Epithelial cell of proximal tubule (primary cell): ENCODE data around the gene KRT10. TPM values are rescaled to one million over a fixed set of nuclear protein-coding genes. Genes with fewer than 3 reads are reported as not detected.

ENCODE experiments used
- DNase-seq: peaks from one replicate; pipeline ENCODE4 v3.0.0-alpha.2; 2011; ENCODE audit warnings: low read depth
- H3K4me3 ChIP-seq: 2 replicates; pipeline ENCODE4 v1.5.1; 2011; ENCODE audit warnings: low read depth, mild to moderate bottlenecking, low read length
- total RNA-seq: library from RNA; depleted of rRNA; stranded (reverse); fragments of >200 nt; gene quantifications from 2 replicates; pipeline ENCODE4 v1.2.3, GENCODE V29; 2015
- TF ChIP-seq, protein P1 (sequence below): conservative IDR thresholded peaks from 2 replicates; pipeline ENCODE4 v1.5.1; 2012; ENCODE audit warnings: low read depth, mild to moderate bottlenecking, low read length

The KRT10 gene
- total RNA-seq, 1 donor from 2014 or later: 10.8 TPM

DNA sequence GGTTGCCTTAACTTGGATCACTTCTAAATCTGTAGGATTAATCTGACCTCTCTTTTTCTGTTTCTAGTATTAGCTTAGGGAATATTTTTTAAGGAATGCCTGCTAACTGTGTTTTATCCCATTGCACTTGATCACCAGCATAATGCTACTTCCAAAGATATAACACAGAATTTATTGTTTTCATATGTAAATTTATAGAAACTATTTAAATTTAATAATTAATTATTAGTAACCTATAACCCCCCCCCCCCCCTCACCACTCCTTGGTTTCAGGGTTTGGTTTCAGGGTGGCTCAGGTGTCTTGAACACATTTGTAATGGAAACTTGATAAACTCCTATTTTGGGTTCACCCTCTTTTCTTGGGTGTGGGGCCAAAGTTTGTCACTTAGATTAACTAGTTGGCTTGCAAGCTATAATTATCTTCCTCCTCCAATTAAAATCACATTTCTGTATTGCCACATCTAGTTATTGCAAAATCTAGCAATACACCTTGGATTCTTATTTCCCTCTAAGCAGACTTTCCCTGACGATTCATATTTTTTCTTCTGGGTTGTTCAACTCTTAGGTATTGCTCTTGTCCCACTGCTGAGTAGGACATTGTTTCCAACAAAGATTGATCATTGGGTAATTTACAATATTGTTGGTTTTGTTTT lies 26.3 kb upstream of the KRT10 start:
- TF ChIP-seq, protein P1, sequence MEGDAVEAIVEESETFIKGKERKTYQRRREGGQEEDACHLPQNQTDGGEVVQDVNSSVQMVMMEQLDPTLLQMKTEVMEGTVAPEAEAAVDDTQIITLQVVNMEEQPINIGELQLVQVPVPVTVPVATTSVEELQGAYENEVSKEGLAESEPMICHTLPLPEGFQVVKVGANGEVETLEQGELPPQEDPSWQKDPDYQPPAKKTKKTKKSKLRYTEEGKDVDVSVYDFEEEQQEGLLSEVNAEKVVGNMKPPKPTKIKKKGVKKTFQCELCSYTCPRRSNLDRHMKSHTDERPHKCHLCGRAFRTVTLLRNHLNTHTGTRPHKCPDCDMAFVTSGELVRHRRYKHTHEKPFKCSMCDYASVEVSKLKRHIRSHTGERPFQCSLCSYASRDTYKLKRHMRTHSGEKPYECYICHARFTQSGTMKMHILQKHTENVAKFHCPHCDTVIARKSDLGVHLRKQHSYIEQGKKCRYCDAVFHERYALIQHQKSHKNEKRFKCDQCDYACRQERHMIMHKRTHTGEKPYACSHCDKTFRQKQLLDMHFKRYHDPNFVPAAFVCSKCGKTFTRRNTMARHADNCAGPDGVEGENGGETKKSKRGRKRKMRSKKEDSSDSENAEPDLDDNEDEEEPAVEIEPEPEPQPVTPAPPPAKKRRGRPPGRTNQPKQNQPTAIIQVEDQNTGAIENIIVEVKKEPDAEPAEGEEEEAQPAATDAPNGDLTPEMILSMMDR: no peak
- H3K4me3 ChIP-seq: no peak overlapping the region
- no peak for DNase-seq

DNA sequence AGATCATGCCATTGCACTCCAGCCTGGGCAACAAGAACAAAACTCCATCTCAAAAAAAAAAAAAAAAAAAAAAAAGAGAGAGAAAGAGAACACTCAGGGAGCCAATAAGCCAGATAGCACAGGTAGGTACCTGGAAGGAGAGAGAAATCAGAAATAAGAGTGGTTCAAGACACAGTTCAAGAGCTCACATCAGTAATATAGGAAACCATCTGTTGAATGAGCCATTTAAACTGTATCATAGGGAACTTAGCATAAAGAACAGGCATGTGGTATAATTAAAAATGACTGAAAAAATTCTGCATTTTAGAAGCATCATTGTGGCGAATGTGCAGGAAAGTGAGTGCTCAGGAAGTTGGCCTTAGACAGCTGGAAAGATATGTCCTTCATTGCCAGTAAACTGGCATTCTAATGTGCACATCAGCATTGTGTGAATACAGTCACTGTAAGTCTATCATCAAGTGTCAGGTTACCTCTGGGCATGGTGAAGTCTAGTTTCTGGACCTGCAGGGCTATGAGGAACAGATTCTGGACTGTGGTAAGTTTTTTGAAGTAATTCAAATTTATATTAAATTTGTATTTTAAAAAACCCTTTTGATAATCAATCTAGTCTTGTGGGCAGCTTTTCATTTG lies 24.2 kb upstream of the KRT10 start:
- TF ChIP-seq, protein P1: no peak
- no peak for DNase-seq

DNA sequence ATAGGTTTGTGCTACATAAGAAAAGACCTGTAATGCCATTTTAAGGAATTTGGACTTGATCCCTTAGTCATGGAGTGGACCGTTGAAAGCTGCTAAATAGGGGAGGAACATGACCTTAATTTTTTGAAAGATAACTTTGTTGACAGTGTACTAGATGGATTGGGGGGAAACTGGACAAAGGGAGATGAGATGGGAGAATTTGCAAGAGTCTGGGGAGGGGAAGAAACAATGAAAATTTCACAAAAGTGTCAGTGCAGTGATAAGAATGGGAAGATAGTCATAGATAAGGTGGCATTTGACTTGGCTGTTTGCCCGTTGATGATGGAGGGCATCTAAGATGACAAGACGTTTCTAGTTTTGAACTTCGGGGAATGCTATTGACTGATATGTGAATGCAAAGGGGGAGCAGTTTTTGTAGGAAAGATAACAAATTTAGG lies 22.3 kb upstream of the KRT10 start:
- DNase-seq: no peak
- TF ChIP-seq, protein P1: no peak
- no peak overlapping the region for H3K4me3 ChIP-seq

More for the DNA sequence above, 24.2 kb upstream of the KRT10 start:
- no peak overlapping the region for H3K4me3 ChIP-seq

DNA sequence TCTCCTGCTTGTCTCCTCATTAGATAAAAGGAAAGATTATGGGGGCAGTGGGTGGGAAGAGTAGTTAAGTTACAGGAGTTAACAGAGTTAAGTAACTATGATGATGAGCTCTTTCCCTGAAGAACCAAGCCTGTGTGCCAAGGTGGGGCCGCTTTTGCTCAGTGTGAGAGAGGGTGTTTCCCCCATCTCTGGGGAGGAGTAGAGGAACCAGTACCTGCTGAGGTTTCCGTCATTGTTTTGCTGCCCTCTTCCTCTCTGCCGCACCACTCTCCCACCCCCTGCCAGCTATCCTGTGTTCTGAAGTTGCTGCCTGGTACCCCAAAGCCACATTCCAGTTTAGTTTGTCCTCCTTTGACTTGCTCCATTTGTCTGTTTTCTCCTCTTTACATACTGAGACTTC lies 20.8 kb upstream of the KRT10 start:
- TF ChIP-seq, protein P1: no peak
- DNase-seq: no peak

DNA sequence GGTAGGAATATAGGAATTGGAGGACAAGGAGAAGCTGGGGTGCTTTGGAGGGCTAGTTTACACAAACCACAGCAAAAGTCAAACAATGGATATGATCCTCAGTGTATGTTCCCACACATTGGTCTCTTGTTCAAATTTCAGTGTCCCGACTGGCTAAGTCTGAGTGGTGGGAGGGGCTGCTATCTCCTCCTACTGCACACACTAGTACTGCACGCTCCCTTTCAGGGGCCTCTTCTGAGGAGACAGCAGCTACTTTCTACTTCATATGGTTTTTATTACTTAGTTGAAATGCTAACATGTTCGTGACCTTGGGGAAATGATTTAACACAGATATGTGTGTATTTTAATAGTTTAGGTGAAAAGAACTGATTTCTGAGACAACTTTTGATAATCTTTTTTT lies 18.8 kb upstream of the KRT10 start:
- H3K4me3 ChIP-seq: no peak overlapping the region
- no peak for DNase-seq
- TF ChIP-seq, protein P1: no peak

More for the DNA sequence above, 20.8 kb upstream of the KRT10 start:
- no peak overlapping the region for H3K4me3 ChIP-seq

DNA sequence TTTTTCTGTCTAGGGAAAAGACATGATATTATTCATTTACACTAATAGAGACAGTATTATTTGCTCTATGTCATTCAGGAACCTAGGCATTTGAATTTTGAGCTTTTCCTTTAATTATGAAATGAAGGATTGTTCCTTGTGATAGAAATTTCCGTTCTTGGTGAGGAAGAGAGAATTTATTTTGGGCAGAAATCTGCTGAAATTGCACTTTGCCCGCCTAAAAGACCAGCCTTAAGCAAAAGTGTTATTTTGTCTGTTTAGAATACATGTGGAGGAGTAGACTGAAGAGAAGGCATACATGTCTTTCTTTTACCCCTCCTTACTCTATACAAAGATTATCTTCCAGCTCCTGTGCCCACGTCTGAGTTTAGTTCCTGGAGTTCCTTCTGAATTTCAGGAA lies 16.8 kb upstream of the KRT10 start:
- TF ChIP-seq, protein P1: no peak
- no peak overlapping the region for H3K4me3 ChIP-seq
- DNase-seq: no peak

DNA sequence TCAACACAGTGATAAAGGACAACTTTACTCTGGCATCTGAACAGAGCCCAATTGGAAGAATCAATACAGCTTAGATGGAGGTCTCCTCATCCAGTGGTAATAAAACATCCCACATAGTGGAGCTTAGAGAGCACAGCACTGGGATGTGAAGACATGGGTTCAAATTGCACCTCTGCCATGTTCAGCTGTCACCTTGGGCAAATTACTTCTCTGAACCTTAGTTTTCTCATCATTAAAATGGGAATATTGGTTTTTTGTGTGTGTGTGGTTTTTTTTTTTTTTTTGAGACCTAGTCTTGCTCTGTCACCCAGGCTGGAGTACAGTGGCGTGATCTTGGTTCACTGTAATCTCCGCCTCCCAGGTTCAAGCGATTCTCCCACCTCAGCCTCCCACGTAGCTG lies 13.6 kb upstream of the KRT10 start:
- TF ChIP-seq, protein P1: no peak
- H3K4me3 ChIP-seq: no peak overlapping the region
- DNase-seq: no peak
